NCI-H2029 treated with DMSO at 0.1 percent for 48 hours (cell line): ENCODE results near the gene ENKD1.
"Not testable (repeated sequence)": the region's sequence is repeated elsewhere in the genome, so short reads cannot be mapped to it uniquely, and the experiment has no call there.

ENCODE experiments used
- DNase-seq: peaks from one replicate; lab custom pipeline; 2025; lab: John Stamatoyannopoulos, UW

Gene ENKD1

GRCh38 chr16:67666559-67667452, at the start of gene ENKD1, which contains the start of gene C16orf86:
ENKD1 (minus strand) TSS chr16:67666750; CDS start chr16:67666442, 308 bp downstream.
C16orf86 (plus strand) TSS chr16:67666814; CDS start chr16:67666971, 157 bp downstream.
- DNase-seq = no peak

GRCh38 chr16:67716097-67716496, 49.5 kb upstream of the ENKD1 start:
- DNase-seq = no peak

GRCh38 chr16:67714522-67714921, 48.0 kb upstream of the ENKD1 start:
- no peak for DNase-seq

- no peak for DNase-seq
Observed at GRCh38 chr16:67713647-67714273, 47.2 kb upstream of the ENKD1 start.

GRCh38 chr16:67710607-67711006, 44.1 kb upstream of the ENKD1 start:
- no peak for DNase-seq

GRCh38 chr16:67709050-67709449, 42.5 kb upstream of the ENKD1 start:
- DNase-seq = no peak

GRCh38 chr16:67708368-67708771, 41.8 kb upstream of the ENKD1 start:
- no peak for DNase-seq

GRCh38 chr16:67707790-67708189, 41.2 kb upstream of the ENKD1 start:
- DNase-seq = no peak

GRCh38 chr16:67707210-67707609, 40.7 kb upstream of the ENKD1 start:
- no peak for DNase-seq

- DNase-seq = no peak
Observed at GRCh38 chr16:67704110-67704509, 37.6 kb upstream of the ENKD1 start.

- no peak for DNase-seq
Observed at GRCh38 chr16:67703626-67704025, 37.1 kb upstream of the ENKD1 start.

- no peak for DNase-seq
Observed at GRCh38 chr16:67702130-67702529, 35.6 kb upstream of the ENKD1 start.

GRCh38 chr16:67701420-67701819, 34.9 kb upstream of the ENKD1 start:
- DNase-seq = no peak

- no peak for DNase-seq
Observed at GRCh38 chr16:67699265-67699664, 32.7 kb upstream of the ENKD1 start.

GRCh38 chr16:67697422-67698185, 31.1 kb upstream of the ENKD1 start:
- no peak for DNase-seq

GRCh38 chr16:67694611-67695010, 28.1 kb upstream of the ENKD1 start:
- no peak for DNase-seq

GRCh38 chr16:67693517-67694285, 27.2 kb upstream of the ENKD1 start:
- not testable (repeated sequence) for DNase-seq

- no peak for DNase-seq
Observed at GRCh38 chr16:67685388-67686112, 19.0 kb upstream of the ENKD1 start.

GRCh38 chr16:67683767-67684166, 17.2 kb upstream of the ENKD1 start:
- no peak for DNase-seq

- DNase-seq = no peak
Observed at GRCh38 chr16:67679935-67680897, 13.7 kb upstream of the ENKD1 start.
